Progenitor cell of endocrine pancreas (in vitro differentiated cells): ENCODE results near the gene GALC. TPM values are rescaled to one million over a fixed set of nuclear protein-coding genes. Genes with fewer than 3 reads are reported as not detected.

ENCODE experiments used
- DNase-seq: peaks from one replicate; pipeline ENCODE4 v3.0.0; 2021; ENCODE audit warnings: low spot score; ENCODE audit not compliant: unreplicated experiment
- H3K27ac Mint-ChIP-seq: 2 replicates; pipeline ENCODE4 v1.8.0; 2021; ENCODE audit warnings: mild to moderate bottlenecking, moderate library complexity, mixed read lengths
- H3K27me3 Mint-ChIP-seq: 2 replicates; pipeline ENCODE4 v1.8.0; 2021; ENCODE audit warnings: mixed read lengths
- H3K36me3 Mint-ChIP-seq: 2 replicates; pipeline ENCODE4 v1.8.0; 2022; ENCODE audit warnings: mixed read lengths; ENCODE audit not compliant: insufficient read depth
- H3K4me1 Mint-ChIP-seq: 2 replicates; pipeline ENCODE4 v1.8.0; 2021; ENCODE audit warnings: low read depth, mixed read lengths
- H3K4me3 Mint-ChIP-seq: 2 replicates; pipeline ENCODE4 v1.8.0; 2021; ENCODE audit warnings: low read depth, mild to moderate bottlenecking, moderate library complexity, mixed read lengths
- H3K9me3 Mint-ChIP-seq: 2 replicates; pipeline ENCODE4 v1.8.0; 2021; ENCODE audit warnings: low read depth, mixed read lengths
- total RNA-seq: library from RNA; stranded (reverse); gene quantifications from 2 replicates; pipeline ENCODE4 v1.2.1, GENCODE V29; 2021
- TF ChIP-seq, protein P1 (sequence below): fragments of 200-600 bp; sonication (generic); IDR thresholded peaks from one replicate; pipeline ENCODE4 v1.5.0; 2021; ENCODE audit warnings: antibody characterized with exemption, mild to moderate bottlenecking; ENCODE audit not compliant: unreplicated experiment

Gene GALC
- total RNA-seq, 1 donor from 2014 or later, result 43.0 TPM

- Mint-ChIP-seq H3K27ac (no peak overlapping the region), H3K9me3 (no peaks in the 10 kb centered on the region), H3K27me3 (no peaks in the 10 kb centered on the region), H3K4me3 (no peak overlapping the region), H3K4me1 (no peaks in the 10 kb centered on the region), H3K36me3 (no peaks in the 10 kb centered on the region)
- TF ChIP-seq, protein P1, sequence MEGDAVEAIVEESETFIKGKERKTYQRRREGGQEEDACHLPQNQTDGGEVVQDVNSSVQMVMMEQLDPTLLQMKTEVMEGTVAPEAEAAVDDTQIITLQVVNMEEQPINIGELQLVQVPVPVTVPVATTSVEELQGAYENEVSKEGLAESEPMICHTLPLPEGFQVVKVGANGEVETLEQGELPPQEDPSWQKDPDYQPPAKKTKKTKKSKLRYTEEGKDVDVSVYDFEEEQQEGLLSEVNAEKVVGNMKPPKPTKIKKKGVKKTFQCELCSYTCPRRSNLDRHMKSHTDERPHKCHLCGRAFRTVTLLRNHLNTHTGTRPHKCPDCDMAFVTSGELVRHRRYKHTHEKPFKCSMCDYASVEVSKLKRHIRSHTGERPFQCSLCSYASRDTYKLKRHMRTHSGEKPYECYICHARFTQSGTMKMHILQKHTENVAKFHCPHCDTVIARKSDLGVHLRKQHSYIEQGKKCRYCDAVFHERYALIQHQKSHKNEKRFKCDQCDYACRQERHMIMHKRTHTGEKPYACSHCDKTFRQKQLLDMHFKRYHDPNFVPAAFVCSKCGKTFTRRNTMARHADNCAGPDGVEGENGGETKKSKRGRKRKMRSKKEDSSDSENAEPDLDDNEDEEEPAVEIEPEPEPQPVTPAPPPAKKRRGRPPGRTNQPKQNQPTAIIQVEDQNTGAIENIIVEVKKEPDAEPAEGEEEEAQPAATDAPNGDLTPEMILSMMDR, result peak; percentile 52
- DNase-seq, result no peak
Measured at GRCh38 chr14:87888136-87888999, 104.6 kb downstream of the GALC start.

DNA sequence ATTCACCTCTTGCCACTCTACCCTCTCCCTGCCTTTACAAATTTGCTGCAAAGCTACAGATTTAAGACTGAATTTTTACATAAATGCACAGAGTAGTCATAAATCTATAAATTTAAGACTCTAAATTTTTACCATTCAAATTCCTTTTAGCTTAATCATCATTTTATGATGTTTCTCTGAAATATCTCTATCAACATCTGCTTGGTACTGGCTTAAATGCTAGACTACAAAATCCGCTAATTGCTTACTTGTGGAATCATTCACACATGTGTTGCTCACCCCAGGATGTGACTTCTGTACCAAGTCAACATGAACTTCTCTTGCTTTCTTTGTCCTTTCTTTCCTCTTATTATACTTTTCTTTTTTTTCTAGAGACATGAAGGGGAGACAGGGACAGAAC lies 109.2 kb downstream of the GALC start:
- no peak for DNase-seq
- H3K4me3 Mint-ChIP-seq, result no peak overlapping the region
- H3K27ac Mint-ChIP-seq, result no peak overlapping the region
- H3K36me3 Mint-ChIP-seq, result no peaks in the 10 kb centered on the region
- TF ChIP-seq, protein P1, result no peak
- H3K4me1 Mint-ChIP-seq, result no peaks in the 10 kb centered on the region
- no peaks in the 10 kb centered on the region for H3K9me3 Mint-ChIP-seq
- H3K27me3 Mint-ChIP-seq, result no peaks in the 10 kb centered on the region

Other genes with a start within 250 kb of the GALC start
- gene GPR65, start 12.0 kb upstream of the GALC start, total RNA-seq, result not detected in 2 replicates